Measurements from ENCODE around the gene UBE2L5.
A peak's percentile ranks its signal among the peaks of the same experiment; 100 is the strongest.
"Not testable (repeated sequence)": the region's sequence is repeated elsewhere in the genome, so short reads cannot be mapped to it uniquely, and the experiment has no call there.

Gene UBE2L5

DNA sequence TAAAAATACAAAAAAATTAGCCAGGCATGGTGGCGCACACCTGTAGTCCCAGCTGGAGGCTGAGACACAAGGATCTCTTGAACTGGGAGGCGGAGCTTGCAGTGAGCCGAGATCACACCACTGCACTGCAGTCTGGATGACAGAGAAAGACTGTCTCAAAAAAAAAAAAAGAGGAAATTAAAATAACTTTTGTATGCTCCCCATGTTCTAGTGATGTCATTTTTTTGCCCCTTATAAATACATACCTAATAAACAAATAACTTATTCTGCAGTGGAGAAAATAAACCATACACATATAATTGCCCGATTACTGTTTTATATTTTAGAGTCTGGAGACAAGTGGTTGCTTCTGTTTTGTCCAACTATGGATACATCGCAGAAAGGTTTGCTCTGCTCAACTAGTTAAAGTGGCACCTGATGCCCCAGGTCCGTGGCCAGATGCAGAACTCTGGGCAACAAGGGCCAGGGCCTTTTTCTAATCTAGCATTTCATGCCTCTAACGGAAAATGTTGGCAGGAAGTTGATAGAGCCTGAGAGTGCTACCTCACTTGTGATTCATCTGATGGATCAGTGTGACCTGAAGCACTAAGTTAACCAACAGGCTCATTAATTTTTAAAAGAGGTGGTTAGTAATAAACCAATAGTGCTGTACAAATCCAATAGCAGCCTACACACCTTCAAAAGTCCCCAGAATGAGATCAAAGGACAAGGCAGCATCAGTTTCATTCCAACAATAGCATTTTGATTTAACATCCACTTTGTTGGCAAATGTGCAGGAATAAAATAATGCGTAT lies 18.8 kb downstream of the UBE2L5 start:
- peak; percentile 88 for DNase-seq (ENCODE audit: low spot score)

DNA sequence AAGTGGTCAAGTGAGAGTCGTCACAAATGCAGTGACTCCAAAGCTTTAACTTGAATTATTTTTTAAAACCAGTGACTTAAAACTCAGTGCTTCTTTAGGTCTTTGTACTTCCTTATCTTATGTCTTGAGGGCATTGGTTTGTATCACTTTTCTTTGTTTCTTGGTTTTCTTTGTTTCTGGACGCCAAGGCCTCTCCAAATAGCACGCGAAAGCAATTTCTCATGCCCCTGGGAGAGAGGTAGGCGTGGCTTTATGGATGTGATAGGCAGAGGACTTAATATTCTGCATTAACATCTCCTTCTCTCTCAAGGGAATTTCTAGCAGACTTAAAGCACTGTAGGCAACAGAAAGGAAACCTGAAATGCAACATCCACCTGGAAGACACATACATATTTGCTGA lies 20.6 kb downstream of the UBE2L5 start:
- no peak for DNase-seq (ENCODE audit: low spot score)

DNA sequence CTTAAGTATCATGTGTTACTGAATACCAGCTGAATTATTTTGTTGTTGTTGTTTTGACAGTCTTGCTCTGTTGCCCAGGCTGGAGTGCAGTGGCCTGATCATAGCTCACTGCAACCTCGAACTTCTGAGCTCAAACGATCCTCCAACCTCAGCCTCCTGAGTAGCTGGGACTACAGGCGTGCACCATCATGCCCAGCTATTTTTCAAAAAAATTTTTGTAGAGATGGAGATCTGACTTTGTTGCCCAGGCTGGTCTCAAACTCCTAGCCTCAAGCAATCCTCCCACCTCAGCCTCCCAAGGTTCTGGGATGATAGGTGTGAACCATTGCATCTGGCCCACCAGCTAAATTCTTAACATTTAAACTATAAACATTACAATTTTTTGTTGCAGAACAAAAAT lies 21.2 kb downstream of the UBE2L5 start:
- DNase-seq (ENCODE audit: low spot score), result not testable (repeated sequence)

DNA sequence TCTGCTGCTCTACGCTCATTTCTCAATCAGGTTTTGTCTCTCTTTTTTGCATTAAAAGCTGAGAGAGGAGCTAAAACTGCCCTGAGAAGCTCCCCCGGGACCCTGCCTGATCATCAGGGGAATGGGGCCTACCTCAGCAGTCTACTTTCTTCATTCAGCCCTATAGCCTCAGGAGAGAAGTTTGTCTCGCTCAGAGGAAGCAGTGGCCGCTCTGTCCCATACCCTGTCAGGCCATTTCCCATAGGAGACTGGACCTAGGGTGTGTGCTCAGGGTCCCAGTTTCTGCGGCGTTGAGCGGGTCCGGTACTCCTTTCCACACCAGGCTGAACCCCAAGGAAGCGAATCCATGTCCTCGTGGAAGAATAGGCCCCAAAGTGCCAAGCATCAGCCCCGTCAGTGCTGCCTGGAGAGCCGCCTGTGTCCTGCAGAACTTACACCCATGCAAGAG lies 21.7 kb downstream of the UBE2L5 start:
- no peak for DNase-seq (ENCODE audit: low spot score)

DNA sequence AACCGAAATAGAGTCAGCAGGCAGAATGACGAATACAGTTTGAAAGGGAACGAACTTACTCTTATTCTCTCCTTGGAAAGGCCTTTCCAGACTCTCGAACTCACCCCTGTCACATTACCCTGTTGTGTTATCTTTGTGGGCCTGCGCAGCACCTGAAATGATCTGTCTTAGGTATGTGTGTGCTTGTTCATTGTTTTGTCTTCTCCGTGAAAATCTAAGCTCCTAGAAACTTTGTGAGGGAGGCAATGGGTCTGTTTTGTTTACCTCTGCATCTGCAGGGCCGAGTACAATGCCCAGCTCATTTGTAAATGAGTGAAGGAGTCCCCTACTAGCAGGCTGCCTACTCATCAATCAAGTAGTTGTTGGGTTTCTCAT lies 23.8 kb downstream of the UBE2L5 start:
- DNase-seq (ENCODE audit: low spot score), result no peak

DNA sequence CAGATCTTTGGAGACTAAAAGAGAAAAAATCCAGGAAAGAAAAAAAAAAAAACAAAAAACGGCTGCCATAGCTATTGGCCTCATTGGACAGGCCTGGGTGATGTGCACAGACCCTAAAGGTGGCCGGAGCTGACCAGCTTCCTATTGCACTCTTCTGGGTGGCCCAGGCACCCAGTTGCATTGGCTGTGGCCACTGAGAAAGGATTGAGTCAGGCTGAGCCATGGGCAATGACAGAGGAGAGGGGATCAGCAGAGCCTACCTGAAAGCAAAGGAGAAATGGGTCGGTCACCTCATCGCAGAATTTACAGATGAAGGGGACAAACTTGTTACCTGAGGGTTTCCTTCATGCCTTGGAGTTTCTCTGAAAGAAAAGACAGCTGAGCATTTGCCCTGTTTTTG lies 26.1 kb downstream of the UBE2L5 start:
- DNase-seq (ENCODE audit: low spot score), result no peak

DNA sequence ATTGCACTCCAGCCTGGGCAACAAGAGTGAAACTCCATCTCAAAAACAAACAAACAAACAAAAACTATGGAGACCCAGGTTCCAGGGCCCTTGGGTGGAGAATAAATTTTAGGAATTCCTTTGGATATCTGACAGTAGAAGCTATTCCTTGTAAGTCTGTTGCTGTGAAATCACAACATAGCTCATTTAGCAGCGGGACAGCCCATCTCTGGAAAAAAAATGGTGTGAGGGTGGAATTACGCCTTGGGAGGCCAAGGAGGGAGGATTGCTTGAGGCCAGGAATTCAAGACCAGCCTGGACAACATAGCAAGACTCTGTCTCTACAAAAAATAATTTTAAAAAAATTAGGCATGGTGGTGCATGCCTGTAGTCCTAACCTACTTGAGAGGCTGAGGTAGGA lies 27.8 kb downstream of the UBE2L5 start:
- DNase-seq (ENCODE audit: low spot score), result no peak

DNA sequence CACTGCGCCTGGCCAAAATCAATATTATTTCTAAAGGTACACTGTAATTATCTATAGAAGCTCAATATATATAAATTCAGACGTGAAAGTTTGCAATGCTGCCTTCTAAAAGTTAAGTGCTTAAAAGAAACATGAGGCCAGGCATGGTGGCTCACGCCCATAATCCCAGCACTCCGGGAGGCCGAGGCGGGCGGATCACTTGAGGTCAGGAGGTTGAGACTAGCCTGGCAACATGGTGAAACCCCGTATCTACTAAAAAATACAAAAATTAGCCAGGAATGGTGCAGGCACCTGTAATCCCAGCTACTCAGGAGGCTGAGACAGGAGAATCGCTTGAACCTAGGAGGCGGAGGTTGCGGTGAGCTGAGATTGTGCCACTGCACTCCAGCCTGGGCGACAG lies 29.2 kb downstream of the UBE2L5 start:
- DNase-seq (ENCODE audit: low spot score), result not testable (repeated sequence)

DNA sequence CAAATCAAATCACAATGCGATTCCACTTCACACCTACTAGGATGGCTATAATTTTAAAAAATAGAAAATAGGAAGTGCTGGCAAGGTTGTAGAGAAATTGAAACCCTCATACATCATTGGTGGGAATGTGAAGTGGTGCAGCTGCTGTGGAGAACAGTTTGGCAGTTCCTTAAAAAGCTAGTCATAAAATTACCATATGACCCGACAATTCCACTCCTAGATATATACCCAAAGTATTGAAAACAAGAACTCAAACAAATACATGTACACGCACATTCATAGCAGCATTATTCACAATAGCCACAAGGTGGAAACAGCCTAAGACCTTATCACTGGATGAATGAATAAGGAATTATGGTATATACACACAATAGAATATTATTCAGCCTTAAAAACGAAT lies 31.4 kb downstream of the UBE2L5 start:
- no peak for DNase-seq (ENCODE audit: low spot score)

DNA sequence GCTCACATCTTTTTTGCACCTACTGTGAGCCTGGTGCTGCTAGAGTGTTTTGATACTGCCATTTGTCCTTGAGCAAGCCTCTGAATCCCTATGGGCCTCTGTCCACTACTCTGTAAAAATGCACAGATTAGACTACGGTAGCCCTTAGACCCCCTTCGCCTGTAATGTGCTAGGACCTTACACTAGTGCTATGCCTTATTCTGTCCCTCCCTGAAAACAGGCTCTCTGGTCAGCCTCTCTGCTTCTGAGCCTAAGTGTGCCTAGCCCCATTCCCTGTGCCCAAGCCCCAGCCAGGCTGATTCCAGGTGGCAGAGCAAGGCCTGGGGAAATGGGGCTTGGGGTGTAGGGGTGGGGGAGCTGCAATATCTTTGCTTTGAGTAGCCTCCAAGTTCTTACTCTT lies 32.7 kb downstream of the UBE2L5 start:
- no peak for DNase-seq (ENCODE audit: low spot score)

DNA sequence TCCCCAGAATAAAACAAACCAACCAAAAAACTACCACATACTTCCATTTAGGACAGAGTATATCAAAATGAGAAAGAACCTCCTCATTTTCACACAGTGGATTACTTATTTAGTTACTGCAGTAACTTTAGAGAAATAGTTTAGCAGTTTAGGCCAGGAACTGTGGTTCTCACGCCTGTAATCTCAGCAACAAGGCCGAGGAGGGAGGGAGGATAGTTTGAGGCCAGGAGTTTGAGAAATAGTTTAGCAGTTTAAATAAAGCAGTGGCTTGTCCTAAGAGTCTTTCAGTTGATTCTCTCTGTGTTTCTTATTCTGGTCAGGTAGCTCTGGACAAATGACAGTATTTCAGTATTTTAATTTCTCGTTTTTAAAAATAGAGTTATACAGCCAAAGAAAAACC lies 34.0 kb downstream of the UBE2L5 start:
- DNase-seq (ENCODE audit: low spot score), result no peak

DNA sequence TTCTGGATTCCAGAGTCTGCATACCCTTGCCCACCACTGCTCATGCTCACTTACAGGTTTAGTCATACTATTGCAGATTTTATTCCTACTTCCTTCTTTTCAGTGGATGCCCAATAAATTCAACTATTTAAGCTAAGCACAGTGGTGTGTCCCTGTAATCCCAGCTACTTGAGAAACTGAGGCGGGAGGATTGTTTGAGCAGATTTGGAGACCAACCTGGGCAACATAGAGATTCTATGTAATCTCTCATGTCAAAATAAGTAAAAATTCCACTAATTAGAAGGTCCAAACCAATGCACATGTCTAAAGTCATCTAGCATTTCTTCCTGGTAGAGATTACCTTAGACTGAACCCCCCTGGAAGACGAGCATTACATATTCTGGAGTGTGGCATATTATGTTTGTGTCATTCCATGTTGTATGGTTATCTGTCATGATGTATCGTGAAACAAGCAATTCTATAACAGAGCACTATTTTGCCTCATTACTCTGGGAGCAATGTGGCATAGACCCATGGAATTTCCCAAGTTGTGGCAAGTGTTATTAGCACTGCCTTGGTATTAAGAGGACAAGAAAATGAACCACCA lies 35.1 kb downstream of the UBE2L5 start:
- no peak for DNase-seq (ENCODE audit: low spot score)

DNA sequence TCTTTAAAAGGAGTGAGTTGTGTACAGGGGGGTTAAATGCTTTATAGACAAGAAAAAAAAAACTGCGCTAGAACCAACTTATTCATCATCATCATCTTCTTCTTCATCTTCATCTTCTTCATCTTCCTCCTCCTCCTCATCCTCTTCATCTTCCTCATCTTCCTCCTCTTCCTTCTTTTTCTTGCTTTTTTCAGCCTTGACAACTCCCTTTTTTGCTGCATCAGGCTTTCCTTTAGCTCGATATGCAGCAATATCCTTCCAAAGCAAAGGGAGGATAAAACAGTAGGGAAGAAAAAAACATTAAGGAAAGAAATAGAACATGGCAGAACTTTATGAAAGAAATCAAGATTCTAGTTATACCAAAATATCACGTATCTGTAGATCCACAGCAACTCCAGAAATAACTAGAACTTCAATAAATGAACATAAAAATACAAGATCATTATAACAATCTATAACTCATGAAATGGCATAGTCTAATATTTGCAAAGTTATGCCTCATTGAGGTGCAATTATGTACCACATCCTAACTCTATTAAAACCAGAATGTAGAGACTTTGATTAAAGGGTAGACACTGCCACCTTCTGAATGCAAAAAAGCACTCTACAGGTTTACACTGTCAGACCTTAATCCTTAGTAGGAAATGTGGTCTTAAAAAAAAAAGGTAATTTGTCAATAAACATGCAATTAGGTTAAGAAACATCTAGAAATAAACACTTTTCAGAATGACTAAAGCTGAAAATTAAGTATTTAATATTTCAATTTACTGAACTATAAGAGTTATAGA lies 39.2 kb downstream of the UBE2L5 start:
- peak; percentile 41 for DNase-seq (ENCODE audit: low spot score)

DNA sequence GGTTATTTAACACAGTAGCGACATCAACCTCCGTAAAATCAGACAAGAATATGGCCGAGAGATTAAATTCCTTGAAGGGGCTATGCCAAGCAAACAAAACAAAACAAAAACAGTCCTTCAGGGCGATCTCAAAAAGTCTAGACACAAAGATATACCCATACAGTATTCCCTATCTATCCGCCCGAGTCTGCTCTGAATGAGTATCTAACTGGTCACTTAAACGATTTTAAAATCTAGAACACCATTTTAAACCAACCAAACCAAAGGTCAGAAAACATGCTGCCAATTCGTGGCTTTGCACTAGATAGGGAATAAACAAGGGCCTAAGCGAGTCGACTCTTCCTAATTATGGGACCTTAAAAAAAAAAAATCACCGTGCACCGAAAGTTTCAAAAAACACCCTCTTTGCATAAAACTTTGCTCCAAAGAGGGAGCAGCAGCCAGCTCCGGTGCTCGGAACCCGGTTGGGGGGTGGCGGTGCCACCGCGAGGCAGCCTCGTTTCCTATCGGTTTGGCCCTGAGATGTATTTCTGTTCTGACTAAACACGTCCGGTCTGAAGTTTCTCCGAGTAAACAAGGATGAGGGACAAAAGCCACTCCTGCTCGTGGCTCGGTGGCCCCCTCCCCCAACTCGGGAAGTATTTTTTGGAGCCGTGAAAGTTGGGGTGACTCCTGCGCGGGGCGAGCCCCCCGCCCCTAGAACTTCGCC lies 41.6 kb downstream of the UBE2L5 start:
- DNase-seq (ENCODE audit: low spot score), result peak; percentile 71

DNA sequence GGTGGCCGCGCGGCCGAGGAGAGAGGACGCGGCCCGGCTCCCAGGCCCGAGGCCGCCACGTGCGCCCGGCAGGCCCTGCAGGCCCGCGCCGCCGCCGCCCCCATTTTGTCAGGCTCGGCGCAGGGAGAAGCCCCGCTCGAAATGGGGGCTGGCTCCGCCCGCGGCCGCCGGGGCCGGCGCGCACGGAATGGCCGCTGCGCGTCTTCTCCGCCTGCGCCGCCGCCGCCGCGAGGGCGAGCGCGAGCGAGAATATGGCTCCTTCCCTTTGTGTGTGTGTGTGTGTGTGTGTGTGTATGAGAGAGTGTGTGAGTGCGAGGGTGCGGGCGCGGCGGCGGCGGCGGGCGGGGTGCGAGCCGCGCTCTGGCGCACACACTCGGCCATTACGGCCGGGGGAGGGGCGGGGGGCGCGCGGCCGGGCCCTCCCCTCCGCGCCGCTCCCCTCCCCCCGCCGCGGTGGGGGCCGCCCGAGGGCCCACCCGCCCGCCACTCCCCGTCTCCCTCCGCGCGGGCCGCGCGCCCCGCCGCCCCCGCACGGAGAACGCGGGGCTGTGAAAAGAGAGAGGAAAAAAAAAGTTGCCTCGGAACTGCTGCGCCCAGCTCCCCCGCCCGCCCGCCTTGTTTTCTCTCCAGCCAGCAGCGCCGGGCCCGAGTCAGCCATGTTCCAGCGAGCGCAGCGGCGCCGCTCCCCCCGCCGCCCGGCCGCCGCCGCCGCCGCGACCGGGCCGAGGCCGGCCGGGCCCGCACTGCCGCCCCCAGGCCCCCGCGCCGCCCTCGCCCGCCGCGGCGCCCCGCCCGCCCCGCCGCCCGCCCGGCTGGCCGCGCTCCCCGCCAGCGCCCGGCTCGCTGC lies 42.4 kb downstream of the UBE2L5 start:
- peak; percentile 80 for DNase-seq (ENCODE audit: low spot score)

DNA sequence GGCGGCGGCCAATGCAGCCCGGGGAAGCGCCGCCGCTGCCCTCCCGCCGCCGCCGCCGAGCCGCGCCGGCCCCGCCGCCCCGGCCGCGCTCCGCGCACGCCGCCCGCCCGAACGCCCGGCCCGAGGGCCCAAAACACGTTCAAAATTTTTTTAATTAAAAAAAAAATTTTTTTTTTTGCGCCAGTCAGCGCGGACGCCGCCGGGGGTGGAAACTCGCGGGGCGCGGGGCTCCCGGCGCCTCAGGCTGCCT lies 43.0 kb downstream of the UBE2L5 start:
- DNase-seq (ENCODE audit: low spot score), result no peak

DNA sequence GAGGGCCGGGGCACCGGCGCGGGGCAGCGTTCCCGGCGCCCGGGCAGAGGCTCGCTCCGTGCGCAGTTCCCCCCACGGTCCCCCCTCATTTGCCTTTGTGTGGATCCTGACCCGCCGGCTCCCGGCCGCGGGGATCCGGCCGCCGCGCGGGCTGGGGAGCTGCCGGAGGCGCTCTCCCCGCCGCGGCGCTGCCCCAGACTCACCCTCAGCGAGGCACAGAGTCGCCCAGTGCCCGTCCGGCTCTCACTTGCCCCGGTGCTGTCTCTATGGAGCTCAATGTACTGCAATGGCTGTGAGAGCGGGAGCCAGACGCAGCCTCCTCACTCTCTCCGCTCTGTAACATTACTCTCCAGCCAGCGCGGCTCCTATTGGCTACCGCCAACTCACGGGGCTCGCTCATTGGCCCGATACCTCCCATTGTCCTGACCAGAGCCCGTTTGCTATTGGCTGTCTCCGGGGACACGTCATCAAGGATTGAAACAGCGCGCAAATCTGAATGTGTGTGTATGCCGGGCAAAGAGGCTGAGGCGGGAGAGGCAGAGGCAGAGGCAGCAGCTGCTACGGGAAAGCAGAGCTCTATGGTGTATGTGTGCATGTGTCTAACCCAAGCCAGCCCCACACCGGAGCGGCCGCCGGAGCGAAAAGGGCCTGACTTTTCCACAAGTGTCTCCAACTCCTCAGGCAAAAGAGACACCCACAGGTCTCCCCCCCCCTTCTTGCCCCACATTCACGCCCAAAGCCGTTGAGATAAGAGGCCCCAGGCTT lies 43.5 kb downstream of the UBE2L5 start, which contains the start of gene HMGB1:
HMGB1 (minus strand) TSS at position 344 of the 765 bp plus-strand sequence. CDS start 2,256 bp downstream, outside the sequence.
- DNase-seq (ENCODE audit: low spot score), result peak; percentile 99

DNA sequence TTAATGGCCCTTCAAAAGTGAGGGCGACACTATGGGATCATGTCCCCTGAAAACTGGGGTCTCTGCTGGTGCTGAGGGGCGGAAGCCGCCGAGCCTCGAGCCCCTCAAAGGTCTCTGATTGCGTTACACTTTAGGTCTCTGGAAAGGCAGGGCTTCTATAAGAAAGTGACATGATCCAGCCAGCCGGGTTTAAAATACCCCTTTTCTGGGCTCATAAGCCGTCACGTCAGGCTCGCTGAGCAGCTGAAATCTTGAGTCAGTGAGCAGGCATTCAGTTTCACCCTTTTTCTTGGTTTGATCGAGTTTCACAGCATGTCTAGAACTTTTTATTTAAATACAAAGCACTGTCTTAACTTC lies 44.0 kb downstream of the UBE2L5 start:
- peak; percentile 74 for DNase-seq (ENCODE audit: low spot score)

DNA sequence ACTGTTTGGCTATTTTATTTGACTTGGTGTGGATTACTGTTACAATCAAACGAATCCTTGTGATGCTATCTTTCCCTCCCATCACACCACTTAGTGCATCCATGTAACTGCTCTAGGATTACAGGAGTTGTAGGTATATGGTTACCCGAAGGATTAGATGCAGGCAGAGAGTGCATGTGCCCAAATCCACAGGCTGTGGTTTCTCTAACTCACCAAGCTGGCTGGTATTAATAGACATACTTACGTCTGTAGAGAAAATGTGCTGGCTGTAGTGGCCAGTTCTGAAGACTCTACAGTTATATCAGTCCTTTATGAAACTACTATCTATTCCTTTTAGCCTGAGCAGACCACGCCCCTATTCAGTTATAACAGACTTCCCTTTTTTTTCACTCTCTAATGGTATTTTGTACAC lies 44.6 kb downstream of the UBE2L5 start:
- DNase-seq (ENCODE audit: low spot score), result peak; percentile 8

DNA sequence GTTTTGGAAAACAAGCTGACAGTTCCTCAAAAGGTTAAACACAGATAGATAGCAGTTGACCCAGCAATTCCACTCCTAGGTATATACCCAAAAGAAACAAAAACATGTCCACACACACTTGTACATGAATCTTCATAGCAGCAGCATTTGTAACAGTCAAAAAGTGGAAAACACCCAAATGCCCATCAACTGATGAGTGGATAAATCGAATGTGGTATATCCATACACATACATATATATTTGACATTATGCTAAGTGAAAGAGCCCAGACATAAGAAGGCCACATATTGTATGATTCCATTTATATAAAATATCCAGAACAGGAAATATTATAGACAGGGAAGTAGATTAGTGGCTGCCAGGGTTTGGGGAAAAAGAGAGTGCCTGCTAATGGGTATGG lies 51.4 kb downstream of the UBE2L5 start:
- DNase-seq (ENCODE audit: low spot score), result no peak
